Fibroblast of skin of back (primary cell): ENCODE data around the gene MYLK3.
A peak's percentile ranks its signal among the peaks of the same experiment; 100 is the strongest.
"Not testable (repeated sequence)": the region's sequence is repeated elsewhere in the genome, so short reads cannot be mapped to it uniquely, and the experiment has no call there.

ENCODE experiments used
- DNase-seq: peaks from one replicate; pipeline ENCODE4 v3.0.0-alpha.2; 2013

Gene MYLK3

DNA sequence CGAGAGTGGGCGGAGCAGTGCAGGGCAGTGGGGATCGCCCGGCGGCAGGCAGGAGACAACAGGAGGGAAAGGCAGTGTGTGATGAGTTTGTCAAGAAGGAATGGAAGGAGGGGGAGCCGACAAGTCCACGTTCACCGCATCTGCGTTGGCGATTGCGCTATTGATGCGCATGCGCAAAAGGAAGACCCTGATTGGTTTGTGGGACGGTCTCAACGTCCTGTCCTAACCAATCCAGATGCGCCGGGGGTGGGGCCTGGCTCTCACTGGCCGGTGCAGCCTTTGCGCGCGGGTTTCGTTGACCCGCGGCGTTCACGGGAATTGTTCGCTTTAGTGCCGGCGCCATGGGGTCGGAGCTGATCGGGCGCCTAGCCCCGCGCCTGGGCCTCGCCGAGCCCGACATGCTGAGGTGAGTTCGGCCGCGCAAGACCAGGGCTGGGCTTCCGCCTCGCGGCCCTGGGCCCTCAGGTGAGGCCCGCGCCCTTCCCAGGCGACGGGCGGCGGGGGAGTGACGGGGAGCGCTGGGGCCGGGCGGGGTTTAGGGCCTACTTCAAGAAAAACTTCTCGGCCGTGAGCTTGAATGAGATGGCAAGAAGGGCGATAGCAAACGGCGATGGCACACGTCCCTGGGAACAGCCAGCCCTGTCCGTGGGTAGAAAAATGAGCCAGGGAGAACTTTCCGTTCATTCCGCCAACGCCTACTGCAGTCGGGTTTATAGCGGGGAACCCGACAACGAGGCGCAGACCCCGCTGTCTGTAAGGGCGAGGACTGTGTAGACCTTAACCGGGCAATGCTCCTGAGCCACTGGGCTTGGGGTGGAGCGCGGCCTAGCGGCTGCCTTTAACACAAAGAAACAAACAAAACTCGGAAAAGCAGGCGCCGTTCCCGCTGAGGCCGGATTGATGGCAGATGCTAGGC, 58.5 kb downstream of the MYLK3 start, which contains the start of gene ORC6:
Gene ORC6 (plus strand): TSS at position 295 of the 916 bp plus-strand sequence. CDS start 47 bp downstream, at position 342.
- DNase-seq: peak; percentile 96

DNA sequence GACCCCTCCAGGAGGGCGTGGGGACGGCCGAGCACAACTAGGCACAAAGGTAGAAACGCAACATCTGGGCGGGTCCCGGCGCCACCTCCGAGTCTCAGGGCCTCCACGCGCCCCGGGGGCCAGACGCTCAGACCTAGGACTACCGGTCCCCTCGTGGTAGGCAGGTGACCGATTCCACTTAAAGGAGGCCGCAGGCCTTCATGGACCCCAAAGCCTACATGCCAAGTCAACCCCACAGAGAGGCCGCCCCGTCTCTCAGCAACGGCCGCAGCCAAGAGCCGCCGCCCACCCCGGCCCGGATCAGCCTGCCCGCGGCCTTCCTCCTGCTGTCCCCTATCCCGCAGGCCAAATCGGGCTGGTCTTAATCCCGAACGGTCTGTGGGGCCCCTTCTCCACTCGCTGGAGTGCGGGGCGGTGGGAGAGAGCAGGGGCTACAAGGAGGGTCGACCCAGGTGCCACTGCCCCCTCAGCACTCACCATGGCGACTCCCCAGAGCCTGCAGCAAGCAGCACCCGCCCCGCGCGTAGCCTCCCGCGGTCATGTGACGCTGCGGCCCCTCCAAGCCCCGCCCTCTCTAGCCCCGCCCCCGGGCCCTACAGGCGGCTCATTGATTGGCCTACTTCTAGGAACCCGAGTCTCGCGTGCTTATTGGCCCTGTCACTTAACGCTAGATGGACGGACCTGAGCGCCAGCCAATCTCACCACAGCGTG, 59.3 kb downstream of the MYLK3 start, which contains the start of gene VPS35:
Gene VPS35 (minus strand): TSS at position 525 of the 711 bp plus-strand sequence. CDS start 45 bp downstream, at position 480.
- DNase-seq: peak; percentile 98

DNA sequence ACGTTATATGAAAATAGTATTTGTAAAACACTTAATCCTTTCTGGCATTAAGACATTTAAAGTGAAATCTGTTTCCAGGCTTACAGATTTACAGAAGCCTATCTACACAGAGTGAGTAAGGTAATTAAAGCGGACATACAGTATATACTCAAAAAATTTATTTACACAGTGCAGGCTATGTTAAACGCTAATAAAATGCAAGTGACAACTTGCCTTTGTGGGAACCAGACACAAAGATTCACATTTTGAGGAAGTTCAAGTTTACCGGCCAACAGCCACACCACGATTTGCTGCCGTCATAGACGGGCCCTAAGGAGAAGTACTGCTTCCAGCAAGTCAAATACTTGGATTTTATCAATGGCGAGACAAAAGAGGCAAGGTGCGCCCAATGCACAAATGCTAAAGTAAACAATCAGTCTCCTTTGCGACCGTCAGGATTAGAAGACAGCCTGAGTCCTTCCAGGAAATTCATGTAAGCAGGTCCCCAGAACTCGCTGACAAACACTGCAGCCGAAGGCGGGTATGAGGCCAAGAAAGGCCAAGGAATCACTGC, 60.0 kb downstream of the MYLK3 start:
- DNase-seq: no peak

DNA sequence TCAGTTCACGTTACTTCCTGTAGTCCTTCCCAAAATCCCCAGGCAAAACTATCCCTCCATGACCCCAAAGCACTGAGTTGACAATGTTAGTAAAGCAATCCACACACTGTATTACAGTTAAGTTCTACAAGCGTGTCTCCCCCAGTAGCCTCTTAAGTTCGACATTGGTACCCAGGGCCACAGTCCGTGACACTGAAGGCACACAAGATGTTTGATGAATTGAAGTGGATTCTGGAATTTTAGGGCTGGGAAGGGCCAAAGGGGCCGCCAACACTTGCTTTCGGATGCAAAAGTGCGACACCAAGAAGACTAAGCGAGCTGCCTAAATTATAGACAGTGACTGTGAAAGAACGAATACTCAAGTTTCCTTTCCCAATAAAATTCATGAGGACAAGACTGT, 60.7 kb downstream of the MYLK3 start:
- DNase-seq: no peak

DNA sequence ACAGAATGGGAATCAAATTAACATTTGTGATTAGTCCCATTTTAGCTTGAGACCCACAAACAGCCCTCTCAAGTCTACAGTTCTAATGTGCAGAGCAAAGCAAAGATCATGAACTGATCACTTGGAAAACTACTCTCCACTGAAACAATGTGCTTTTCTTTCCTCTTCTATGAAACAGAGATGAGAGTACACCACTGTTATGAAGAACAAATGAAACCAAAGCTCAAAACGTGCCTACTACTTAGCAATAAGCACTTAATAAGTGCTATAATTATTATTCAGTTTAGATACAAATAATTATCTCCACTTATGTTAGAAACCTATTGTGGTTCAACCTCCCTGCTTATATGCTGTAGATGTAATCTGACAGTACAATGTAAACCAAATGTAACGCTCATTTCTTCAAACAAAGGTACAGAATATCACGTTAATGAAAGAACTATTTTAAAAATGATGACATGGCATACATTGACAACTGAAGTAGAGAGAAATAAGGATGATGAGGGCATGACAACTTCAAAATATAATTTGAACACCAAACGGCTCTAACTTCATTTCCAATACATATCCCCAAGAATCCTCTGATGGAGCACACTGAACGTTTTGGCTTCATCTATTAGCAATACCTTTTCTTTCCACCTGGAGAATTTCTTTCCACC, 61.2 kb downstream of the MYLK3 start:
- no peak for DNase-seq

- not testable (repeated sequence) for DNase-seq
These were observed 66.3 kb downstream of the MYLK3 start for GRCh38 chr16:46681867-46682266.

GRCh38 chr16:46677943-46678342, 70.2 kb downstream of the MYLK3 start:
- DNase-seq: not testable (repeated sequence)

DNA sequence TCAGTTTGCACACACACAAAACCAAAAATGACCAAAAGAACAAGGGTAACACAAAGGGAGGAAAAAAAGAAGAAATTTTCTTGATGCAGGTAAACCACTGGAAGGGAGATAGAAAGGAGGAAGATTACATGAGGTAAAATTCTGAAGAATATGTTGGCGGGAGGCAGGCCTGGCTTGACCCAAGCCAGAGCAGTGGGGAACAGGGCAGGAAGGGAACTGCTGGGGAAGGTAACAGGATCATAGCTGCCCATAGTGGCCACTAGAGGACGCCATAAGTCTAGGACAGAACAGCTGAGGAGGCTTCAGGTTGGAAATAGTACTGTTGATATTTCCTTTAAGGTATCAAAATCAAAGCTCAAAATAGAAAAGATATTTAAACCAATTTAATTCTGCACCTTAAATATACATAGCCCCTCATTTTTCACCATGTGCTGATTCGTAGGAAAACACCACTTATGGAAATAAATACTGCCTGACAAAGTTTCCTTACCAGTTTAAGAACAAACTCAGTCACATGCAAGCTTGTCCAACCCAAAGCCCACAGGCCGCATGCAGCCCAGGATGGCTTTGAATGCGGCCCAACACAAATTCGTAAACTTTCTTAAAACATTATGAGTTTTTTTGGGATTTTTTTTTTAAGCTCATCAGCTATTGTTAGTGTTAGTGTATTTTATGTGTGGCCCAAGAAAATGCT, 74.7 kb downstream of the MYLK3 start:
- peak; percentile 56 for DNase-seq

DNA sequence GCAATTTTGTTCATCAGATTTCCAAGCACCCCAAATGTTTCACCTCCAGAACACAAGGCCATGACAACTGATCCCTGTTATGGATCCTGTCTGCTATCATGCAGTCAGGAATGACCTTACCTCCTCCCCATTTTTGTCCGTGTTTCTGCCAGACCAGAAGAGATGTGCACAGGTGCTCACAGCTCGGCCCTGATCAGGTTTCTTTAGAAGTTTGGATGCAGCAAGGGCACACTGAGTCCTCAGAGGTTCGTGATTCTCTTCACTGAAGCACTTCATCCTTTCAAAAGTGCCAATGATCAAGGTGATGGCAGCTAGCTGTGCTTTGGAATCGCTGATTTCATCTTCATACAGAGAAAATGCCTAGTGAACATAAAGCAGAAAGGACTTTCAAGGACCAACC, 86.0 kb downstream of the MYLK3 start:
- DNase-seq: no peak

- no peak for DNase-seq
These were observed 89.2 kb downstream of the MYLK3 start for GRCh38 chr16:46658925-46659324.
